Muscle of back (tissue), 11 donors: ENCODE results near the gene SH2D2A. TPM values are rescaled to one million over a fixed set of nuclear protein-coding genes. Genes with fewer than 3 reads are reported as not detected.

Source experiments
- DNase-seq, 3 donors: peaks; one replicate each; pipeline versions ENCODE4 v3.0.0 to v3.0.0-alpha.2; 2013
- polyA plus RNA-seq, 10 donors: library from polyadenylated mRNA; unstranded; fragments of 120-200 nt; gene quantifications; one replicate each; pipeline ENCODE4 v1.2.1, GENCODE V29; 2013; ENCODE audit not compliant: insufficient read length in 10 of 10

SH2D2A gene
- polyA plus RNA-seq, 10 donors: 0.24 to 1.8 (median 0.67) TPM

DNA sequence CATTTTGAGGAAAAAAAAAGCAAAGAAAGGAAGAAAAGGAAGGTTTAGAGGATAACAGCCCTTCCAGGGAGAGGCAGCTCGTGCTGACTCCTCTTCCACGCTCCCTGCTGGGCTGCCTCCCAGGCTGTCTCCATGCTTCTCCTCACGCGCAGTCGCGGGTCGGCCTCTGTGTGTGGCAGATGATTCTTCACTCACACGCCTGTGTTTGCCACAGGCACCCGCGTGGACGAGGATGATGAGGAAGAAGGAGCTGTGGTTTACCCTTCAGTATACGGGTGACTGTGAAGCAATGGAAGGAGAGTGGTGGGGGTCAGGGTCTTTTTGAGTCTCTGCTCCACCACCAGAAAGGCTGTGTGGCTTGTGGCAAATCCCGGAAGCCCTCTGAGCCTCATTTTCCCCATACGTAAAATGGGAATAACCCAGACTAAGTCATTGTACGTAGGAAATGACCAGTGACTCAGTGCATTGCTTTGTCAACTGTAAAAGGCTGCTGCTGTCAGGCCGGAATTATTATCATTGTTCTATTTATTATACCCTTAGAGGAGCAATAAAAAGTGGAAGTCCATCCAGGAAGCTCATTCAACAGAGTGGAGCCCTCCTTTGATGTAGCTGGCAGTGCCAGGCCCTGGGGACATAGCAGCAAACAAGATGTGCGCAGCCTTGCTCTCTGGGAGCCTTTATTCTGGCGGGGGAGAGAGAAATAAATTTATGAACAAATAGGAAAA, 11.9 kb upstream of the SH2D2A start:
- DNase-seq: no peak

GRCh38 chr1:156826630-156827029, 10.0 kb upstream of the SH2D2A start:
- peak in 1 of 3 donors; percentile 60 for DNase-seq

GRCh38 chr1:156823210-156823790, 6.7 kb upstream of the SH2D2A start:
- DNase-seq: no peak

- DNase-seq: no peak
Measured at GRCh38 chr1:156822680-156823079, 6.0 kb upstream of the SH2D2A start.

DNA sequence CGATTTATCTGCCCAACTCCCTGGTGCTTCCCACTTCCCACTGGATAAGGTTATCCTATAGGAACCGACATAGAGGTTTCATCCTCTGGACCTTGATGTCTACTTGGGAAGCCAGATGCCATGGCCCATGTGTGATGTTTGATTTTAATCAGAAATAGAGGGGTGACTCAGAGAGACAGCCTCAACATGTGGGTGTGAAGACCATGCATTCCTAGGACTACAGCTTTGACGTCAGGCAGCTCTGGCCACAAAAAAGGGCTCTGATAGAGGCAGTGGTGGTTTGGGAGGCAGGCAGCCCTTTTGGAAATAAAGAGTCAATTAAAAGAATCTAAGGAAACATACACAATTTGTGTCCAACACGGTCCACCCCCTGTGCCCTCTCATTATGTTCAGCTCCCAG, 5.2 kb upstream of the SH2D2A start:
- no peak for DNase-seq

DNA sequence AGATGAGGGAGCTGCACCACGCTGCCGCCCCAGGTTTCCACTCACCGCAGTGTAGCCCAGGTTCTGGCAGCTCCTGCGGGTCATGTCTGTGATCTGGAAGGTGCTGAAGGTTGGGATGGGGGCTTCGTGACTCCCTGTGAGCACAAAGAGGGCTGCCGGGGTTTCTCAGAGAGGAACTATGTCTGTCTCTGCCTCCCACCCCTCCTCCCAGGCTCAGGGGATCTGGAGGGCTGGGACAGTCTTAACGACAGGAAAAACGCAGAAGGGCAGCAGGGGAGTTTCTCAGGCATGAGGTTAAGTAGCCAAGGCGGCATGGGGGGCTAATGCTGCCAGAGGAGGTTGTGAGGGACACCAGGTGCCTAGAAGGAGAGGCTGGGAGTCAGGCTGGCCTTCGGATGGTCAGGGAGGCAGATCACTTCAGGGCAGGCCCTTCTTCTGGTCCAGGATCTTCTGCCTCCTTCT, 656 bp downstream of the SH2D2A start:
- DNase-seq: no peak

DNA sequence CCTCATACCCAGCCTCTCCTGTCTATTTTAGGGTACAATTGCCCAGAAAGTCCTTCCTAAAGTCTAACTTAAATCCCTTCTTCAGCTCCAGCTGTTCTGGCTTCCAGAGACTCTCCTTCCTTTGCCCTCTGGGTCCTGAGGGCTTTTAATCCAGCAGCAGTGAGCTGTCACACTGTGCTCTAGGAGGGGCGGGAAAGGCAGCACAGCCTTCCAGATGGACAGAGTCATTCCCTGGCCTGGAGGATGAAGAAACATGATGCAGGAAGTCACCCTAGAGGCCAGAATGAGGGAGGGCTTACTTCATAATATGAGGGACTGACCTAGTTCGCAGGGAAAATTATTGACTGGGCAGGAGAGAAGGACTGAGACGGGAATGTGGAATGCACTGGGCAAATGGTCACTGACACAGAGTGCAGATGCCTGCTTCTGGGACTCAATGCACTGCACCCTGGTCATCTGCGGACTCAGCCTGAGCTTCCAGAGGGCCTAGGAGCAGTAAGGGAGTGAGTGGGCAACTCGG, 1.3 kb downstream of the SH2D2A start:
- peak; percentile 76 to 92 (median 83) for DNase-seq

- DNase-seq: peak in 1 of 3 donors; percentile 43
Measured at GRCh38 chr1:156814571-156815260, 1.9 kb downstream of the SH2D2A start.

DNA sequence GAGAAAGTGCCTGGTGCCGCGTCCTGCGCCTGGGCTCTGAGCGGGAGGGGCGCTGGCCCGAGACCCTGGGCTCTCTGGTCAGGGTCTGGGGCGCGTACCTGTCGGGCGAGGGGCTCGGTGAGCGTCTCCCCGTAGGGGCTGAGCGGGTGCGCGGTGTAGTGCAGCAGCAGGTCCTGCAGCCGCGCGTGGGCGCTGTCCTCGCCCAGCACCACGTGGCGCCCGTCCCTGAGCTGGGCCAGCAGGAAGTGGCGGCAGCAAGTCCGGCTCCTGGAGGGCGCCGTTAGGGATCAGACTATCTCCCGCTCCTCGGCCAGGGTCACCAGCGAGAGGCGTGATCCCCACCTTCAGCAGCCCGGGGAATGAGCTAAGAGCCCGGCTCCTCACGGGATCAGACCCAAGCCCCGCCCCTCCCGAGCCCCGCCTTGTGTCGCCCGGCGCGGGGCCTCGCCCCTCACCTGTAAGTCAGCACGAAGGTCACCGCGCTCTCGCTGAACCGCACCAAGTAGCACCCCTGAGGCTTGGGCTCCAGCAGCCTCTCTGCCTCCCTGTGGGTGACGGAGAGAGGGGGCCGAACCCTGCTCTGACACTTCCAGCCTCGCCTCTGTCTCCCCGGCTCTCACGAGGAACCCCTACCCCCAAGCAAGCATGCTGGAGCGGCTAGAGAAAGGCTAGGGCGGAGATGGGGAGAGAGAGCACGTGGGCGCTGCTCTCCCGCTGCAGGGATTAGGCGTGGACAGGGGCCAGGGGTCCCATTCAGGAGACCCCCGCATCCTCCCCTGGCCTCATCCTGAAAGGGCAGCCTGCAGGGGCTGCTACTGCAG, 2.7 kb downstream of the SH2D2A start:
- peak in 2 of 3 donors; percentile 61 to 83 for DNase-seq

DNA sequence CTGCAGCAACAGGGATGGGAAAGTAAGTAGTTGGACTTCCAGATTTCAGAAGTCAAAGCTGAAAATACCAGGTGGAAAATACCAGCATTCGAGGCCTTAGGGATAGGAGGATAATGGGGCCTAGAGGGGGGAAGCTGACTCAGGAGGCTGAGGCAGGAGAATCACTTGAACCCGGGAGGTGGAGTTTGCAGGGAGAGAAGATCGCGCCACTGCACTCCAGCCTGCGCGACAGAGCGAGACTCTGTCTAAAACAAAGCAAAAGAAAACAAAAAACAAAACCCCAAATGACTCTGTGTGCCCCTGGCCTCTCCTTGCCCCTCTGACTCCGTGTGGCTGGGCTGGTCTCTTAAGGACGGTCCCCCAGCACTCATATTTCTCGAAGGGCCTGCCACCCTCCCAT, 3.4 kb downstream of the SH2D2A start:
- DNase-seq: no peak

GRCh38 chr1:156812293-156812990, 4.2 kb downstream of the SH2D2A start:
- no peak for DNase-seq

DNA sequence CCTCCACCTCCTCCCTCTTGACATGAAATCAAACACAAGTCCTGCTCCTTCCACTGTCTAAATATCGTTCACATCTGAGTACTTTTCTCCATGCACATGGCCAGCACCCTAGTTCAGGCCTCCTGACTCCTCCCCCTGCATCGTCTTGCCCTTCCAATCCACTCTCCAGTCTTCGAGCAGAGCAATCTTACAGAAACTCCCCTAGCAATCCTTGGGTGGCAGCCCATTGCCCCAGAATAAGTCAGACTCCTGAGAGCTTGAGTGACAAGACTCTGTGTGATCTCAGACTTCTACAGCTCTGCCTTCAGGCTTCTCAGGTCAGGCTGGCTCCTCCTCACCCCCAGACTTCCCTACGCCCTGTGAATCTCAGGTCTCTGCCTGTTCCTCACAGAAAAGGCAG, 5.5 kb downstream of the SH2D2A start:
- peak in 1 of 3 donors; percentile 61 for DNase-seq

DNA sequence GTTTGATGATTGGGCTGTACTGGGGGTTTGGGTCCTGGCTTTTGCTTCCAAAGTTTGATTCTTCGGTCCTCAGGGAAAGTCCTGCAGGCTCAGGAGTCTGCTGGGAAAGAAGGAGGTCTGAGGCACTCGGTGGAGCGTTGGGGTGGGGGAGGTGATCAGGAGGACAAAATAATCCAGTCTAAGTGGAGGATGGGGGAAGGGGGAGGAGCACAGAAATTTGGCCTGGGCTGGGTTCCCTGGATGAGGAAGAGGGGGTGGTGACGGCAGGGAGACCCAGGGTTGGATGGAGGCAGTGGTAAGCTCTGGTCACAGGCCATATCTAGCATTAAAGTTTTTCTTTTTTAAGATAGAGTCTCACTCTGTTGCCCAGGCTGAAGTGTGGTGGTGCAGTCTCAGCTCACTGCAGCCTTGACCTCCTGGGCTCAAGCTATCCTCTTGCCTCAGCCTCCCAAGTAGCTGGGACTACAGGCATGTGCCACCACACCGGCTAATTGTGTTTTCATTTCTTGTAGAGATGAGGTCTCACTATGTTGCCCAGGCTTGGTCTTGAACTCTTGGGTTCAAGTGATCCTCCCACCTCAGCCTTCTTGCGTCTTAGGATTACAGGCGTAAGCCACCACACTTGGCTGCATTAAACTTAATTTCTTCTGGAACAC, 6.8 kb downstream of the SH2D2A start:
- no peak for DNase-seq

- DNase-seq: no peak
Measured at GRCh38 chr1:156809281-156809680, 7.4 kb downstream of the SH2D2A start.

DNA sequence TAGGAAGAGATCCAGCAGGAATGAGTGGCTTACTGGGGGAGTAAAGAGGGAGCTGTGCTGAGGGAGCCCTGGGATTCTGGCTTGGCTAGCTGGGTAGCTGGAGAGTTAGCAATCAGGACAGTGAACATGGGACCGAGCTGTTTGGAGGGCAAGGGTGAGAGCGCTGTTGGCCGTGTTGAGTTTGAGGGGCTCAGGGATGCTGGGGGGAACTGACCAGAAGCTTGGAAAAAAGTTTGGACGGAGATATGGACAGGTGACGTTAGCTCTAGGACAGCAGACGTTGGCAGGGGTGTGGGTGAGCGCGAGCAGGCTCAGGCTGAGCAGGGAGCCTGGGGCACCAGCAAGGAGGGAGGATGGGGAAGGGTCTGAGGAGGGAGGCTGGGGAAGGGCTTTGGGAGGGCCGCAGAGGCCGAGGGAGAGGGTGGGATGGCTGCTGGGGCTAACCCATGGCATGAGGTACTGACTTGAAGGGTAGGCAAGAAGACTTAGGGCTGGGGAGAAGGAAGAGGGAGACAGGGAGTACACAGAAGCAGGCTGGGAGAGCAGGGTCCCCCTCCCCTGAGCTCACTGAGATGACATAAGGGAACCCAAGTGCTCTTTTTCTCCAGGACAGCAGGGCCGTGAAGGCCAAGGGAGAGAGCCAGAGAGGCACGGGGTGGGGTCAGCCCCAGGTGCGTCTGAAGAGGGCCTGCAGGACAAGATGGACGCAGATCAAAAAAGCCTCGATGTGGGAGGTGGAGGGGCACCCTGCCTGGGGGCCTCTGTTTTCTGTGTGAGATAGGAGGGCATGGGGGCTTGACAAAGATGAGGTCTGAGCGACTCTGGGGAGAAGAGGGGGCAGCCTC, 8.2 kb downstream of the SH2D2A start:
- no peak for DNase-seq

DNA sequence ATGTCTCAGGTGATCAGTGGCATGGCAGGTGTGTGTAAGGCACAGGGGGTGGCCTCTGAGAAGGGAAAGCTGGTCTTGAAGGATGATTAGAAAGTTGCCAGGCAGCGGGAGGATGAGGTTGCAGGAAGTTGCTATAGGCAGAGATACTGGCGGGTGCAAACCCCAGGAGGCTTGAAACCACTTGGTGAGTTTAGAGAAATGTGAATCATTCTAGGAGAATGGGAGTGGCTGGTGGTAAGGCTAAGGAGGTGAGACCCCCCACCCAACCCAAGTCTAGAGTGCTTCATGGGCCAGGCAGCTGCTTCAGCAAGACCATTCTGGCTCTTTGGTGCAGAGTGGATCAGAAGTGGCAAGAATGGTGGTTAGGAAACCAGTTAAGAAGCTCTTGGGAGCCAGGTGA, 9.0 kb downstream of the SH2D2A start:
- no peak for DNase-seq

DNA sequence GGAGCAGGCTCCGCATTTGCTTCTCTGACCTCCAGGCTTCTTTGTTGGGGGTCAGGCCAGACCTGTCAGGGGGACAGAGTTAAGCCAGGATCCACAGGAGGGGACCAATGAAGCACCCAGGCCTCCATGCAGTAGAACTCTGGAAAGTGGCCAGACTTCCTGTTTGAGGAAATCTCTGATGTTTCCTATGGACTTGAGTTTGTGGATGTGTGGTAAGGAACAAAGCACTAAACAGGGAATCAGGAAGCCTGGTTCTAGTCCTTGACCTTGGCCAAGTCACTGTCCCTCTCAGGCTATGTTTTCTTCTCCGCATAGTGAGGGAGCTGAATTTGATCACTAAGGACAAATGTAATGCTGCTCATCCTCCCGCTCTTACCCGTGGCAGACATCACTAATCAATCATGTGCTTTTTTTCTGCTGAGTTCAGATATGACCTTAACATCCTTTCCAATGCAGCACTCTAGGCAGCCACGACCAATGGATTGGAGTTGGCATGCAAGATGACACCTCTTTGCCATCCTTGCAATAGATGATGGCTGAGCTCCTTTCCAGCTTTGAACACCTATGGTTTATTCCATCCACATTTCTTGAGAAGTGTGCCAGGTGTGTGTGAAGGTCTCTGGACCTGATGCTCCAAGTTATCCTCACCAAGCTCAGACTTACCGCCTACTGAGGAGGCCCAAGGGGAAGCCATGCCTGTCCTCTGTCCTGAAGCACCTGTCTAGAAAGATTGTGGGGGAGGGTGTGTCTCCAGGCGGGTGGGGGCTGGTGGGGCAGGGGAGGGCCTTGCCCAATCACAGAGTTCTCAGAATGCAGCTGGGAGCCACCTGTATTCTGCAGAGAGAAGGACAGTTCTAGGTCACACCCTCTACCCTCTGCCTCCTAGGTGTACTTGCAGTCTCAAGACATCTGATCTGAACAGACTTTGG, 9.9 kb downstream of the SH2D2A start:
- DNase-seq: no peak

DNA sequence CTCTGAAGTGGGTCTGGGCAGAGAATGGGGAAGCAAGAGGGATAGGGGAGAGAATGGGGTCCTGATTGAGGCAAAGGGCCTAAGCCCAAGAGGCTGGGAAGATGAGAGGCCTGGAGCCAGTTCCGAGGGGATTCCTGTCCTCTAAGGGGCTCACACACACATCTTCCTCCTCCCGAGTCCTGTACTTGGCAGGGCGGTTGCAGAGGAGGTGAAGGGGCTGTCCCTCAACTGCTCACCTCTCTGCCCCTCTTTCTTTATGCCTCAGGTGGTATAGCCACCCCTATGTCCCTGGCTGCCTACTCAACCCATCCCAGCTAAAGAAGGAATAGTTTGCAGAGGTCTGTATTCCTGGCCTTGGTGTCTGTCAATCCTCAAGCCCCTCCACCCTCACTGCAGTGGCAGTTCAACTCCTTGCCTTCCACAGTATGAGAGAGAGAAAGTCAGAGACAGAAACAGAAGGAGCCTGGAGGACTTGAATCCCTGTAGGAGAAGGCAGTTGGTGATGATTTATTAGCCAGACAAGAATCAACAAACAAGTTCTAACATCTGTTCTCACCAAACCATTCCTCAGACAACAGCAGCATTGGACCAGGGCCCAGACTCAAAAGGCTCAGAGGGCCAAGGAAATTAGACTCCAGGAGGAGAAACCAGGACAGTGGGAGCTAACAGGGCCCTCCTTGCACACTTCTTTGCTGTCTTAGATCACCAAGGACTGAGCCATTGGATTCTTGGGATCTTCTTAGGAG, 10.7 kb downstream of the SH2D2A start:
- peak; percentile 53 to 81 (median 70) for DNase-seq
